Raji (cell line): ENCODE measurements around the gene PTPN20.

Source experiments
- POLR2A ChIP-seq: IDR thresholded peaks from 2 replicates; pipeline ENCODE4 v1.6.1; 2011; ENCODE audit warnings: low read depth, low read length, control low read depth; ENCODE audit not compliant: insufficient read depth

The PTPN20 gene

GRCh38 chr10:47051741-47052238 is 140.6 kb downstream of the PTPN20 start:
- TF ChIP-seq POLR2A = no peak
